ENCODE results near the gene TRMU.

TRMU gene

DNA sequence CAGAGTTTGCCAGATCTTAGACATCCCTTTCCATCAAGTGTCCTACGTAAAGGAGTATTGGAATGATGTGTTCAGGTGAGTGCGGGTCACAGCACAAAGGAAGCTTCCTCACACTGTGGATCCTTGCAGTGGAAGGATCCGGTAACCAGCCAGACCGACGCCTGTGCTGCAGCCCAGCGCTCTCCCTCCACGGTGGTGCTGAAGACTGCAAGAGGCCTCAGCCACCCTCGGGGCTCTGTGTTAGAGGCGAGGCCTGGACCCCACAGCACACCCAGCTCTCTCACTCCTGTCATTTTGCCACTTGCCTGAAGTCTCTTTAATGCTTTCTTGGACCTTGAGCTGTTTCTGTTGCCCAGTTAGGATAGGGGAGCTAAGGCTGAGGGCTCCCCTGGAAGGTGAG, 2.4 kb downstream of the TRMU start:
- no peak for DNase-seq

DNA sequence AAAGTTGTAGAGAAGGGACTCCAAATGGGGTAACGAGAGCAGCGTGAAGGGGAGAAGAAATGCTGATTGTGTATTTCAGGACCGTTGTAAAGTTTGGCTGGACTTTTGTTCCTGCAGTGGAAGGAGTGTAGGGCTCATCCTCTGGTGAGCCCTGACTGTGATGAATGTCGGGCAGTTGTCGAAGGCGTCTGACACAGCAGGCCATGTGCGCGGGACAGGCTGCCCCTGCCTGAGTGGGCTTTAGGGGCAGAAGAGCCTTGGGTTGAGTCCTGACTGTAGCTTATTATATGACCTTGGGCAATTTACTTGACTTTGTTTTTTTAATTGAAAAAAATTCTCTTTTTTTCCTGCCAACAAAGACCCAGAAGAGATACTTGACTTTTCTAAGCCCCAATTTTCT, 3.1 kb downstream of the TRMU start:
- no peak for DNase-seq

DNA sequence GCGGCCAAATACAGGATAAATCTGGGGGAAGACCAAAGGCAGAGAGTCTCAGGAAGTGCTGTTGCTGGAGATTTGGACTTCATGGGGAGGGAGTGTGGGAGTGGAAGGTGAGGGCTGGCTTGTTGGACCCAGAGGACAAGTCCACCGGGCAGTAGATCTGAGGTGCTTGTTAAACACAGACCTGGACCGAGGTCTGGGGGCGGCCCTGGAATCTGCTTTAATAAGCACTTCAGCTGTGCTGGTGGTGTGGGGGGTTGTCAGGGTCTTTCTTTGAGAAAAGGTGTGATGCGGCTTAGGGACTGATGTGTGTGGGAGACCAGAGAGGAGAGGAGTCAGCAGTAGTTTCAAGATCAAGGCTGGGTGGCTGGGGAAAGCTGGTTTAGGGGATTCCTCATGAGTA, 4.4 kb downstream of the TRMU start:
- no peak for DNase-seq

DNA sequence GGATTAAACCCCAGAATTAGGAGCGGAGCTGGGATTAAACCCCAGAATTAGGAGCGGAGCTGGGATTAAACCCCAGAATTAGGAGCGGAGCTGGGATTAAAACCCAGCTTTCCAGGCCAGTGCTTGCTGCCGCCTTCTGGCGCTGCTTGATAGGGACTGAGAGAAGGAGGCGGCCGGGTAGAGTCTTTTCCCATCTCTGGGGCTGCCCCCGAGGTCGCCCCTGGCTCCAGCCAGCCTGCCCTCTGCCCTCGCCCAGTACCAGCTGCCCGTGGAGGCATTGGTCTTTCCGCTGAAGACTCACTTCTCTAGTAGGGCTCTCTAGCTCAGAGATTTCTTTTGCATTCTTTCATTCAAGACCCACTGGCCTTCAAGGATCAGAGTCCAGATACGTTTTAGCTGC, 5.2 kb downstream of the TRMU start:
- no peak for DNase-seq

DNA sequence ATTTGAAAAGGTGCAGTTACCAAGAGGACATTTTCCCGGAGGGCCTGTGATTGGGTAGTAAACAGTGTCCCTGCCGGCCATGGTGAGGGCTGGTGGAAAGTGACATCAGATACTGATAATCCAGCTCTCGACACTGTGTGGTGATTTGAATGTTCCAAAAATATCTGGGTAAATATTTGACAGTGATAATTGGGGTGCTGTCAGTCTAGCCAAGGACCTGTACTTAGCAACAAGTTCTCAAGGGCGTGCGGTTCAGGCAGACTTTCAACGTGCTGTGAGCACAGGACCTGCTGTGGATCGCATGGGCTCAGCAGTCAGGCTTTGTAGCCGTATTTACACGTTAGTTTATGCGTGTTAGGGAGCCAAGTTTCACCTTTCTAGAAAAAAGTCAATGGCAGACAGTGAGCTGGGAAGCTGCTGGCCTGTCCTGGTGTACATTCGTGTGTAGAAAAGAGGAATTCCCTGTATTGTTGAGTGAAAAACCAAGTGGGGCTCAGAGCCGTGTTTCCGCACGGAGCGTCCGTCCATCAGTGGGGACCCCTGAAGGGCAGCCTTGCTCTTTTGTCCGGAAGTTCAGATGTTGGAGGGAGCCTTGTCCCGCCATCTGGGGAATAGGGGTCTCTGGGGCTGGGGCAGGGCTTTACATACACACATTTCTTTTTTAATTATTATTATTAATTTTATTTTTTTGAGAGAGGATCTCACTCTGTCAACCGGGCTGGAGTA, 11.3 kb downstream of the TRMU start:
- DNase-seq: no peak

DNA sequence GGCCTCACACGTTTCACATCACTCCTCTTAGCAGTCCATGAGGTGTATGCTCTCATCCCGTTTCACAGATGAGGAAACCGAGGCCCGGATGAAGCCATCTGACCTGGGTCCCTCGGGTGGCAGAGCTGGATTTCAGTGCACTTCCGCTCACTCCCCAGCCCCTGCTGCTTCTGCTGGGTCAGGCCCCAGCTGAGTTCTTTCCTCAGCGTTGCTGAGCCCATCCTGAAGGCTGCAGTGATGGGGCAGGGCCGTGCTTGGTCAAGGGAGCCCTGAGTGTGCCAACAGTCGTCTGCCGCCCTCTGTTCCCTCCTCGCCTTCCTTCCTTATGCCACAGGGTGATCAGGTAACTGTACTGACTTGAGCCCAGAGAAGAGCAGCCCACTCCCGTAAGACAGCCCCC, 12.1 kb downstream of the TRMU start:
- no peak for DNase-seq

DNA sequence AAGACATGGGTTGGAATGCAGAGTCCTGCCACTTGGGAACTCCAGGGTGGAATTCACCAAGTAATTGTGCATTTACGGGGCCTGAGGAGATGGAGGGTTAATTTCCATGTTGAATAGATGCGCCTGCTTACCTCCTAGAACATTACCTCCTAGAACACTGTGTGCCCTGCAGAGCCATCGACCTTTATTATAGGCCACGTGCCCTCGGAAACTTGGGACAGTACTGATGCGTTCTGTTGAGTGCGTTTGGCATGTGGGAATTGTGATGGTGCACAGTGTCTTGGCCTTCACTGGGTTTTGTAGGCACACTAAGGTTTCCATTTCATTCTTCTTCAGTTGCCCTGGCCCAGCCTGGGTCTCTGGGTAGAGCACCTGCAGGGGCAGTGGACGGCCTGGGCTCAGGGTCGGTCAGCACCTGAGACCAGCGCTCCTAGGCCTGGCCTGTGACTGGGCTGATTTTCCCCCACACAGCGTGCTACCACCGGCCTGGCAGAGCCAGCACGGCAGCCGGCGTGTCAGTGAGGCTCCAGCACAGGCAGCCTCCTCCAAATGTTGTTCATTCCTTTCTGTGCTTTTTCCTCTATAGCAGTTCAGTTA, 12.7 kb downstream of the TRMU start:
- DNase-seq: no peak

DNA sequence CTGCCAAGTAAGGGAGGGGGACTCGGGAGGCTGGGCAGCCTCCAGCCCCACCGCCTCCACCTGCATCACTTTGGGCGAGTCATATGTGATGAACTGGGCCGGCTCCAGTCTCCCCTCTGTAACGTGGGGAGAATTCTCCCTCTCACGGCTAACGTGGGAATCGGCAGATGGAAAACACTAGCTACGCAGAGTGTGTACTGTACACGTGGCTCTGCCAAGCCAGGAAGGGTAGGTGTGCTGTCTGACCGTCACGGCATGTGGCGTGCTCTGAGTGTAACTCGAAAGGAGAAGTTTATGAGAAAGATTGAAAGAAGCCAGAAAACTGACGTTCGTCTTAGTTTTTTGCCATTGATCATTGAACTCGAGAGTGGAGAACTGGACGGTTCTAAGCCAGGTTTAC, 13.7 kb downstream of the TRMU start:
- DNase-seq: no peak

DNA sequence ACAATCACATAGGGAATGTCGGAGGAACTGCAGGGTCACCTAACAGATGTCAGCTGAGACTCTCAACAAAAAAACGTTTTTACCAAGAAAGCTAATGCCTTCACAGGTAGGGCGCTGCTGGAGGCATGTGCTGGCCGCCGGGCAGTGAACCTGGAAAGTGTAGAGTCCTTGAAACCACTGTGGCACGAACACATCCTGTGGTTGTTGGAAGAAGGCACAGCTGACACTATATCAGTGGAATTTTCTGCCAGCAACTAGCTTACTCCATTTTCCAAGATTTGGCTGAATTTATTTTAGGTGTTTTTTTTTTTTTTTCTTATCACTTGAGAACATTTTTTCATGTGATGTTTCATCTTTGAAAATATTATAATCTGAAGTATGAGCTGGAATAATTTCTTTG, 14.2 kb downstream of the TRMU start:
- DNase-seq: no peak

DNA sequence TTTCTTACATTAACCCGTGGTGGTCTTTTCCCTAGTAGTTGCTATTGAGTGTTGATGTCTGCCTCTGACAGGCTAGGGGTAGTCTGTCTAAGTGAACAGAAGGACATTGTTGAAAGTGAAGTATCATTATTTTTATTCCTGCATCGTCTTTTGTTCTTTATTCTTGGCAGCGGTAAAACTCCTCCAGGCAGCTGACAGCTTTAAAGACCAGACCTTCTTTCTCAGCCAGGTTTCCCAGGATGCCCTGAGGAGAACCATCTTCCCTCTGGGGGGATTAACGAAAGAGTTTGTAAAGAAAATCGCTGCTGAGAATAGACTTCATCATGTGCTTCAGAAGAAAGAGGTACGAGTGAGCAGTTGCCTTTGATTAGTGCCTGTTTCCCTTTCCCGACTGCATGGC, 14.6 kb downstream of the TRMU start:
- DNase-seq: no peak

DNA sequence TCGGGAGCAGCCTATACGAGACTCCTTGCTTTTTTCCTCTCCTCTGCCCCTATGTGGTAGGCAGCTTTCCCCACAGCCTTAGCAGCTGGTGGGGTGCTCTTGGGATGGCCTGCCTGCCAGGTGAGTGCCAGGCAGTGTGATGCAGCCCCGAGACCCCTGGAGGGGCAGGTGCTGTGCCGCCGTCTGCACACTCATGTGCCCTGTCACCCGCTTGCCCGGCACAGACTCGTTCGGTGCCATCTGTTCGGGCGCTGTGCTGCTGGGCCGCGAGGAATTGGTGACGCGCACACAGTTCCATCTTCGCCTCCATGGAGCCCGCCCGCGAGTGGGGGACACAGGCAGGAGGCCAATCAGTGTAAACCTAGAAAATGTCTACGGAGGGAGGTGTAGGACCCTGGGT, 15.1 kb downstream of the TRMU start:
- DNase-seq: no peak

DNA sequence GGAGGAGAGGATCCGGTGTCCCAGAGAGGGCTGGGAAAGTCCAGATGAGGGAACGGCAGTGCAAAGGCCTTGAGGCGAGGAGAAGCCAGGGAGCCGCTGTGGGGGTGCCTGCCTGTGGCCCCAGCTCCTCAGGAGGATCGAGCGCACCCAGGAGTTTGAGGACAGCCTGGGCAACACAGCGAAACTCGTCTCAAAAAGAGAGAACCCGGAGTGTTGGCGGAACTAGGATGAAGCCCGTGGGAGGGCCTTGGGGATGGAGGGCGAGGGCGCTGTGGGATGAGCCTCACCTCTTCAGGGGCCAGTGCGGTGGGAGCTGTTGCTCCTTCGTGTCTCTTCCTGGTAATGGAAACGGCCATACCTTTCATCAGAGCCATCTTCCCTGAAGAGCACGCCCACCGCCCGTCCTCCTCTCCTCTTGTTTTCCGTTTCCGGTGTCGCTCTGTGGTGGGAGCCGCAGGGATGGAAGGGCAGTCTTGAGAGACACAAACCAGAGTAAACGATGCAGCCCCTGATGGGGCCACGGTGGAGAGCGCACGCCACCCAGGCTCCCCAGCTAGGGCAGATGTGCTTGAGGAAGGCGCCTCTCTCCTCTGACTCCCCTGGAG, 15.7 kb downstream of the TRMU start:
- DNase-seq: no peak

DNA sequence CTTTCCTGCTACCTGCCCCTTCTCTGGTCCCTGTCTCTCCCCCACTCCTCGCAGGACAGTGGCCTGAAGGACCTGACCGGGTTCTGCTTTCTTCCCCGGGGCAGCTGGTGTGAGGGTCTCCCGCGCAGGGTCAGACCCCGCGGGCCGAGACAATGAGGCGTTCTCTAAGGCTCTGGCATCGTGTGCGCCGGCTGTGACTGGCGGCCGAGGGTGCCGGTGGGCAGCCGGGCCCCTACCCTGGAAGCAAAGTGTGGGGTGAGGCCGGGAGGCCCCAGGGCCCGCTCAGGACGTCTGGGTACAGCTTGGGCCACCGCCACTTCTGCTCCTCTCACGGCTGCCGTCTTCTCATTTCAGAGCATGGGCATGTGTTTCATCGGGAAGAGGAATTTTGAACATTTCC, 16.3 kb downstream of the TRMU start:
- no peak for DNase-seq

DNA sequence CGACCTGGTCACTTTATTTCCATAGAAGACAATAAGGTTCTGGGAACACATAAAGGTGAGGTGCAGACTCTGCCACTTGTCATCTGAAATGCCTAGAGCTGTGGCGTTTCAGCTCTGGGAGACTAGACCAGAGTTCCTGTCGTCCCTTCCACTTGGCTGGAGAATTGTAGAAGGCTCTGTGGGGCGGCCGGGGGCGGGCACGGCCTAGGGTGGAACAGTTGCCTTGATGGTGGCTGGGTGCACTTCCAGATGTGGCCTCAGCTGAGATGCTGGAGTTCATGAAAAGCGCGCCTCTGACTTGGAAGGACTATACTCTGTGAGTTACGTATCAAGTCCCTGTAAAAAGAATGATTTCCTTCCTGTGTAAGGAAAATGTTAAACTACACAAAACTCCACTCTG, 16.8 kb downstream of the TRMU start:
- no peak for DNase-seq

DNA sequence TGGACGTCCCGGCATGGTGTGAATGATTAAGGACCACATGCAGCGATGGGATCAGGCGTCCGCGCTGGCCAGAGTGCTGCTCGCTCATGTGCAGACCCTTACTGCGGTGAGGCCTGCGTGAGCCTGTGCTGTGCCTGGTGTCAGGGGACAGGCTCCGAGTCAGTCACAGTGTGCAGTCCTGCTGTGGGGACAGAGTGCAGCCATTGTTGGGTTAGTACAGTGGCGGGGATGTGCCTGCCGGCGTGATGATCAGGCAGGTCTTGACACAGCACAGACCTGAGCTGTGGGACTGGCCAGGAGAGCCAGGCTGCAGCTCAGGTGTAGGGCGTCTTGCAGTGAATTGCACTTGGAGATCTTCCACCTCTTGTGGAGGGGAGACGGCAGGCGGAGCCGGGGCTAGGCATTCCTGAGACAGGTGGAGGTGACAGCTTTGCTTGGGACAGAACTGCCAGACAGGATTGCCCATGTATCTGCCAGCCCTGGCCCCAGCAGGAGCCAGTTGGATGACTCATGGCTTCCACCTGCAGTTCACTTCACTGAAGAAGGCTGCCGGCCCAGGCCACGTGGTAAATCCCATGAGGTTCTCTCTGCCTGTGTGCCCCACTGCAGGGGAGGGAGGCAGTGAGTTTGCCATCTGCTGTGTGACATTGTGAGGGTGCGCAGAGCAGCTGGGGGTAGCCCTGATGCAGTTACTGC, 17.3 kb downstream of the TRMU start:
- DNase-seq: no peak

DNA sequence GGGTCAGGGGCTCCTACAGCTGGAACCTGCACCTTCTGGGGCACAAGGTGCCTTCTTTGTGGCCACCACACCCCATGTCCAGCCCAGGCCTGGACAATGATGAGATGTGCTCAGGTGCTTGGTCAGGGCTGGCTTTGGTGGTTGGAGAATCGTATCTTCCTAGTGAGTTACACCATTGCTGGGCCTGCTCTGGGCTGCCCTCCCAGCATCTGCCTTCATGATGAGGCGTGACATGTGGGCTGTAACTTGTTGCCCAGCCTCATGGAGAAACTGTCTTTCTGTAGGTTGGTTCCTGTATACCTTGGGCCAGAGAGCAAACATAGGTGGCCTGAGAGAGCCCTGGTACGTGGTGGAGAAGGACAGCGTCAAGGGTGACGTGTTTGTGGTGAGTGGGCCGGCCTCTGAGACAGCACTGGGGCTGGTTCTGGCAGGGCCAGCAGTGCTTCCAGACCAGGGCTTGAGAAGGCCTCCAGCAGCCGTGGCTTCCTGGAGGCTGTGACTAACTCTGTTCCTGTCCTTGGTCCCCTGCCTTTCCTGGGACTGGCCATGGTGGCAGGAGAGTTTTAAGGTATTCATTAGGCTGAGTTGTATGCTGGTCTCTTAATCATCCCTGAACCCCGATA, 18.1 kb downstream of the TRMU start:
- DNase-seq: no peak

DNA sequence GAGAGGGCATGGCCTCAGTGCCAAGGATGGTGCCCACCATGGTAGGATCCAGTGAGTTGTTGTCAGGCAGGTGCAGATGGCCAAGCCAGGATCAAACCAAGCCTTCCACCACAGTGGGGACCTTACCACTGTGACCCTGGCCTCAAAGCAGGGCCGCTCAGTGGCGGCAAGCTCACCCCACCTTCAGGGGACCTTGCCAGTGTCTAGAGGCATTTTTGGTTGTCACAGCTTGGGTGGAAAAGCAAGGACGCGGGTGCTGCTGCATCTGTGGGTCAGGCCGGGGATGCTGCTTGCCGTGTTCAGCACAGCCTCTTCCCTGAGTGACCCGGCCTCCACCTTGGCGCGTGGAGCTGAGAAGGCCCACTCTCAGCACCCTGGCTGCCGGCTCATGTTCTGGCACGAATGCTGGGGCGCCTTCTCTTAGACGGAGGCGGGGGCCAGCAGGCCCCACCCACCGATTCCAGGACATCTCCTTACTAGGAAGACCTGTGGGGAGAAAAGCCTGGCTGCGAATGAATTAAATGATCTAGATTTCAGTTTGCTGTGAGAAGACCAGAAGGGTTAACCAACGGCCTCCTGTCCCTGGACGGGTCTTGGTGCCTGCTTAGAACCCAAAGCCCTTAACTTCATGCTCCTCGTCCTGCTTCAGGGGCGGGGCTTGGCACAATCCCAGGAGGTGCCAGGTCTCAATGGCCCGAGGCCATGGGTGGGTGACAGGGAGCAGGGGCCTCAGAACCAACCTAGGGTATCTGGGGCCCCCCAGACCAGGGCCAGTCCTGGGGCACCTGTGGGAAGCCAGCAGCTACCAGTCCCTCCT, 18.9 kb downstream of the TRMU start:
- no peak for DNase-seq

DNA sequence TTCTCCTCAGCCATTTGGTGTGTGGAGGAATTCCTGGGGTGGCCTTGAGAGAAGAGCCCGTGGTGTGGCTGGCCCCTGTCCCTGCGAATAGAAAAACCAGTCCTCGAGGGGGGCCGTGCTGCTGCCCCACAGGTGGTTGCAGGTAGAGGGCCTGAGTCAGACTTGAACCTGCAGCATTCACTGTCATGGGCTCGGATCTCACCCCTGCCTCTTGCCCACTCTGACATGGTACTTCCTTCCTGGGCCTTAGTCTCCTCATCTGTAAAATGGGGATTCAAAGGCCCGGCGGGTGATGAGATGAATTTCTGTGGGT, 19.4 kb downstream of the TRMU start:
- DNase-seq: no peak

DNA sequence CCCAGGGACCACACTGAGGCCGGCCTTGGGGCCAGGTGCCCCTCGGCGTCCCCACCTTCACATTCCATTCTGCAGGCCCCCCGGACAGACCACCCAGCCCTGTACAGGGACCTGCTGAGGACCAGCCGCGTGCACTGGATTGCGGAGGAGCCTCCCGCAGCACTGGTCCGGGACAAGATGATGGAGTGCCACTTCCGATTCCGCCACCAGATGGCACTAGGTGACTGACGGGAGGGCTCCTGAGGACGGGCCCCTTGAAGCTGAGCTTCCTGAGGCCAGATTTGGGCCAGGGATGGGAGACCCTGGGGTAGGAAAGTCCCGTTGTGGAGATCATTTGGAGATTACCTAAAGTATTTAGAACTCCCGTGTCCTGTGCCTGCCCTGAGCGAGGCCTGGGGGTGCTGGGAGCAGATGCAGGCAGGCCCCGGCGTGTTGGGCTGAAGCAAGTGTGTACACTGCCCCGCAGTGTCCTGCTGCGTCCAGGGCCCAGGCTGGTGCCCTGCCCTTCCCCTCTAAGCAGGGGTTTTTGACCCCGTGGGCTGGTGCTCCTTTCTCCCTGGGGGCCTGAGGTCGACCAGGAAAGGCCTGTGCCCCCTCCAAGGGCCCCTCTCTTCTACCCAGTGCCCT, 20.0 kb downstream of the TRMU start:
- no peak for DNase-seq

DNA sequence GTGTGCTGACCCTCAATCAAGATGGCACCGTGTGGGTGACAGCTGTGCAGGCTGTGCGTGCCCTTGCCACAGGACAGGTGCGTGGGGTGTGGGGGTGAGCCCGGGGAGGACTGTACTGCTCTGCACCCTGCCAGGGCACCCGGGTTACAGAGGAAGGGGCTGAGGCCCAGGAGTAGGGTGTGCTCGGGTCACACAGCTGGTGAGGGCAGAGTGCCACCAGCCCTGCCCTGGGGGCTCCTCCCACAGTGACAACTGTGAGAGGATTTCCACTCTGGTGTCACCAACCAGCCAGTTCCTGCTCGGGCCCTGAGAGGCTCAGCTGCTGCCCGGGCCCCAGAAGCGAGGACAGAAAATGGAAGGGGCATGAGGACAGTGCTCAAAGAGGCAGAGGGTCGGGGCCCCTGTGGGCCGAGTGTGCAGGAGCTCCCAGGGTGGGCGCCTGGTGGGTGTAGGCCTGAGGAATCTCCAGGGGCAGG, 20.5 kb downstream of the TRMU start:
- no peak for DNase-seq

DNA sequence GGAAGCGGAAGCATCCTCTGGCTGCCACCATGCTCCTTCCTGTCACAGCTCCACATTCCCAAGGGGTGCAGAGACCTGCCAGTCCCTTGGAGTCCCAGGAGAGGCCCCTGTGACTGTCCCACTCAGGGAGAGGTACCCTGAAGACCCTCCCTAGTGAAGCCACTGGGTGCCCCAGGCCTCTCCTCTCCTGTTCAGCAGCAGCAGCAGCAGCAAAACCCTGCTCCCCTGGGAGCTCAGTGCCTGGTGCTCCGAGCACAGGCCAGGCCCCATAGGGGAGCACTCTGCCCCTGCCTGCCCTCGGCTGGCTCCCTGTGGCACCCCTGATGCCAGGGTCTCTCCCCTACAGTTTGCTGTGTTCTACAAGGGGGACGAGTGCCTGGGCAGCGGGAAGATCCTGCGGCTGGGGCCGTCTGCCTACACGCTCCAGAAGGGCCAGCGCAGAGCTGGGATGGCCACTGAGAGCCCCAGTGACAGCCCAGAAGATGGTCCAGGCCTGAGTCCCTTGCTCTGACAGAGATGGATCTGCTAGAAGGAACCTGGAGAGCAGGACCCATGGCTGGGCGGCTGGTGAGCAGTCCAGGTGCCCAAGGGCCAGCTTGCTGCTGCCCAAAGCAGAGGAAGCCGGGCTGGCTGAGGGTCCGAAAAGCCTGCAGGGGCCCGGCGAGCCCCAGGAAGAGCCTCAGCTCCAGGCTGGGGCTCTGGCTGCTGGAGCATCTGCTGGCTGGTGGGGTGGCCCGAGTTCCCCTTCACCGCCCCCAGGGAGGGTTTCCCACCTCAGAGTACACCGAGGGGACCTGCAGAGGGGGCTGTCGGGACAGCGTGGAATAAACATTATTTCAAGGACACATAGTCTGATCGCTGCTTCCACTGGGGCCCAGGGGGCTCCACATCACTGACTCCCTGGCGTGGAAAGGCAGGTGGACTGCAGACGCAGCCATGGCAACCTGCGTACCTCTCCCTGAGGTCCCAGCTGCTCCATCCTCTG, 21.3 kb downstream of the TRMU start:
- DNase-seq: no peak

All from NCI-H510A (cell line).